ENCODE measurements around the gene TRERF1. TPM values are rescaled to one million over a fixed set of nuclear protein-coding genes. Genes with fewer than 3 reads are reported as not detected.

Gene TRERF1
- total RNA-seq, 4 donors from 2014 or later: 0.47 to 0.87 (median 0.50) TPM

- DNase-seq (peak in 1 of 2 donors; percentile 18), ATAC-seq (no peak)
- H3K9me3 ChIP-seq: no peaks in the 10 kb centered on the region
- H3K4me1 ChIP-seq: no peaks in the 10 kb centered on the region
- intact Hi-C loops (cut with DNase I; ENCODE audit: low total_unique reads): no loop called here
- H3K27me3 ChIP-seq: no peaks in the 10 kb centered on the region
- TF ChIP-seq POLR2A (IDR thresholded peaks at IDR 0.05): no peak
- TF ChIP-seq, protein P1, sequence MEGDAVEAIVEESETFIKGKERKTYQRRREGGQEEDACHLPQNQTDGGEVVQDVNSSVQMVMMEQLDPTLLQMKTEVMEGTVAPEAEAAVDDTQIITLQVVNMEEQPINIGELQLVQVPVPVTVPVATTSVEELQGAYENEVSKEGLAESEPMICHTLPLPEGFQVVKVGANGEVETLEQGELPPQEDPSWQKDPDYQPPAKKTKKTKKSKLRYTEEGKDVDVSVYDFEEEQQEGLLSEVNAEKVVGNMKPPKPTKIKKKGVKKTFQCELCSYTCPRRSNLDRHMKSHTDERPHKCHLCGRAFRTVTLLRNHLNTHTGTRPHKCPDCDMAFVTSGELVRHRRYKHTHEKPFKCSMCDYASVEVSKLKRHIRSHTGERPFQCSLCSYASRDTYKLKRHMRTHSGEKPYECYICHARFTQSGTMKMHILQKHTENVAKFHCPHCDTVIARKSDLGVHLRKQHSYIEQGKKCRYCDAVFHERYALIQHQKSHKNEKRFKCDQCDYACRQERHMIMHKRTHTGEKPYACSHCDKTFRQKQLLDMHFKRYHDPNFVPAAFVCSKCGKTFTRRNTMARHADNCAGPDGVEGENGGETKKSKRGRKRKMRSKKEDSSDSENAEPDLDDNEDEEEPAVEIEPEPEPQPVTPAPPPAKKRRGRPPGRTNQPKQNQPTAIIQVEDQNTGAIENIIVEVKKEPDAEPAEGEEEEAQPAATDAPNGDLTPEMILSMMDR (IDR thresholded peaks at IDR 0.05 in 4 of 5, conservative IDR thresholded peaks at IDR 0.05 in 1 of 5): no peak
- H3K36me3 ChIP-seq: no peaks in the 10 kb centered on the region
- H3K27ac ChIP-seq: no peak overlapping the region
- H3K4me3 ChIP-seq: no peak overlapping the region
- in situ Hi-C loops (cut with MboI; ENCODE audit: low sequenced_read_pairs in 4 of 4): no loop called here
Measured at GRCh38 chr6:42315991-42316970, 135.4 kb downstream of the TRERF1 start.

GRCh38 chr6:42315259-42315990 is 136.3 kb downstream of the TRERF1 start:
- ATAC-seq (no peak), DNase-seq (no peak)
- no peak overlapping the region for H3K27ac ChIP-seq
- in situ Hi-C loops (cut with MboI; ENCODE audit: low sequenced_read_pairs in 4 of 4): no loop called here
- H3K4me3 ChIP-seq: no peak overlapping the region
- no peaks in the 10 kb centered on the region for H3K27me3 ChIP-seq
- H3K4me1 ChIP-seq: no peaks in the 10 kb centered on the region
- no peak for TF ChIP-seq POLR2A (IDR thresholded peaks at IDR 0.05)
- TF ChIP-seq, protein P1 (IDR thresholded peaks at IDR 0.05 in 4 of 5, conservative IDR thresholded peaks at IDR 0.05 in 1 of 5): no peak
- intact Hi-C loops (cut with DNase I; ENCODE audit: low total_unique reads): no loop called here
- no peaks in the 10 kb centered on the region for H3K36me3 ChIP-seq
- no peaks in the 10 kb centered on the region for H3K9me3 ChIP-seq

DNA sequence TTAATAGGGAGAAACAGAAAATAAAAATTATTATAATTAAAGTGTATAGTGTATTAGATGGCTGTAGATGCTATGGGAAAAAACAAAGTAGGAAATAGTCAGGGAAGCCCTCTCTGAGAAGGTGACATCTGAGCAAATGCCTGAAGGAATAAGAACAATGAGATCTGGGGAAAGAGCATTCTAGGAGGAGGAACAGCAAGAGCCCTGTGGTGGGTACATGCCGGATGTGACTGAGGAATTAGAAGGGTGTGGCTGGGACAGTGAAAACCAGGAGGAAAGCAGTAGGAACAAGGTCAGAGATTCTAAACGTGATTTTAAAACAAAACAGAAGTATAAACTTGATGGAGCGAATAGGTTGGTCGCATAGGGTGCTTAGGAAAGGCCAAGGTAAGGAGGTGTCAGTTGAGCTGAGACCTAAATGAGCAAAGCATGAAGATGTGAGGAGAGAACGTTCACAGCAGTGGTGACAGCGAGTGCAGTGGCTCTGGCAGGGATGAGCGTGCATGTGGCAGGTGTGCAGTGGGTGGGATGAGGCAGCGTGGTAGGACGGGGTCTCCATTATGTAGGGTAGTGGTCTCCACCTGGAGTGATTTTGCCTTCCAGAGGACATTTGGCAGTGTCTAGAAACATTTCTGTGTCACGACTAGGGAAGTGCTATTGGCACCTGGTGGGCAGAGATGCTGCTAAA is 137.0 kb downstream of the TRERF1 start:
- H3K36me3 ChIP-seq: no peaks in the 10 kb centered on the region
- no peak for ATAC-seq
- H3K27ac ChIP-seq: no peak overlapping the region
- H3K4me1 ChIP-seq: no peaks in the 10 kb centered on the region
- no peaks in the 10 kb centered on the region for H3K27me3 ChIP-seq
- in situ Hi-C loops (cut with MboI; ENCODE audit: low sequenced_read_pairs in 4 of 4): no loop called here
- no peak overlapping the region for H3K4me3 ChIP-seq
- no peak for TF ChIP-seq POLR2A (IDR thresholded peaks at IDR 0.05)
- TF ChIP-seq, protein P1 (IDR thresholded peaks at IDR 0.05 in 4 of 5, conservative IDR thresholded peaks at IDR 0.05 in 1 of 5): no peak
- intact Hi-C loops (cut with DNase I; ENCODE audit: low total_unique reads): no loop called here
- no peak for DNase-seq
- no peaks in the 10 kb centered on the region for H3K9me3 ChIP-seq

DNA sequence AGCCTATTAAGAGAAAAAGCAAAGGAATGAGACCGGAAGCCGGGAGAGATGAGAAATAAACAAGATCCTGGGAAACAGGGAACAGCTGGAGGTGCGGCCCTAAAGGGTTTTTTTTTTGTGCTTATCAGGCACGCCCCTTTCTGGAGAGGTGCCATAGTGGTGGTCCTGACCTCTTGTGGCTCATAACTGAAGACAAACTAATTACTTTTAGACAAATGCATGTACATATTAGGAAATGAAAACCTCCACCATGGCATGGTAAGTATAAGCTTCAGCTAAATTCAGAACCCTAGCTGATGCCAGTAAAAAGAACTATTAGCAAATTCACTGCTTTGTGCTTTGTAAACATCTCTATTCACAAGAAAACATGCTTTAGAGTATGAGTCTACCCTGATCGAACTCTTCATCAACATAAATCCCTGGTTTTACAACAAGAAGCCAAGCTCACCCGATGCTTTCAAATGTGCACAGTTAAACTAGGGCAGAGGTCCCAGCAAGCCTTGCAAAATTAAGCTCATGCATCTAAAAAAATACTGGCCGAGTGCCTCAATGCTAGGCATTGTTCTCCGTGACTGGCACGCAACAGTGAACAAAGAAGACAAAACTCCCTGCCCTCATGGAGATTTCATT is 137.7 kb downstream of the TRERF1 start:
- no peaks in the 10 kb centered on the region for H3K4me1 ChIP-seq
- intact Hi-C loops (cut with DNase I; ENCODE audit: low total_unique reads): no loop called here
- H3K4me3 ChIP-seq: no peak overlapping the region
- no peaks in the 10 kb centered on the region for H3K9me3 ChIP-seq
- DNase-seq (no peak), ATAC-seq (no peak)
- no peak for TF ChIP-seq POLR2A (IDR thresholded peaks at IDR 0.05)
- TF ChIP-seq, protein P1 (IDR thresholded peaks at IDR 0.05 in 4 of 5, conservative IDR thresholded peaks at IDR 0.05 in 1 of 5): no peak
- in situ Hi-C loops (cut with MboI; ENCODE audit: low sequenced_read_pairs in 4 of 4): no loop called here
- H3K36me3 ChIP-seq: no peaks in the 10 kb centered on the region
- no peaks in the 10 kb centered on the region for H3K27me3 ChIP-seq
- H3K27ac ChIP-seq: no peak overlapping the region

All from gastrocnemius medialis (tissue), 4 donors.